ENCODE data around the gene DNAJB6. TPM values are rescaled to one million over a fixed set of nuclear protein-coding genes. Genes with fewer than 3 reads are reported as not detected.
A peak's percentile ranks its signal among the peaks of the same experiment; 100 is the strongest.

Gene DNAJB6
- total RNA-seq, 2 donors from 2014 or later = 126 to 174 TPM

GRCh38 chr7:157358041-157358752 is 21.4 kb downstream of the DNAJB6 start:
- peak; percentile 36 for TF ChIP-seq CTCF (conservative IDR thresholded peaks at IDR 0.05)
- H3K4me3 ChIP-seq (ENCODE audit: low read length) = no peak overlapping the region
- H3K27me3 ChIP-seq (ENCODE audit: control insufficient read depth, insufficient read depth, low read length, poor library complexity, severe bottlenecking) = no peaks in the 10 kb centered on the region
- H3K36me3 ChIP-seq (ENCODE audit: control insufficient read depth, insufficient read depth, low read length) = peaks cover 71% of the 10 kb centered on the region
- no peaks in the 10 kb centered on the region for H3K27me3 Mint-ChIP-seq (ENCODE audit: insufficient read depth)
- peaks cover 64% of the 10 kb centered on the region for H3K36me3 Mint-ChIP-seq (ENCODE audit: low read depth)
- no peaks in the 10 kb centered on the region for H3K9me3 ChIP-seq (ENCODE audit: control insufficient read depth, low read length)
- no peak overlapping the region for H3K27ac ChIP-seq (ENCODE audit: low read depth, low read length)
- H3K4me1 Mint-ChIP-seq = peaks cover 29% of the 10 kb centered on the region
- H3K9ac ChIP-seq (ENCODE audit: extremely low read depth, low read length, poor library complexity, severe bottlenecking) = no peak overlapping the region
- DNase-seq = no peak
- WGBS, 2 experiments (ENCODE audit: insufficient coverage in 1 of 2, insufficient read length in 1 of 2) = 93 to 96% methylated on average over 11 to 13 of the region's 13 CpGs
- H3K27ac Mint-ChIP-seq = peak overlapping the region; percentile 85
- H3K4me3 Mint-ChIP-seq = no peak overlapping the region
- H3K4me1 ChIP-seq (ENCODE audit: control insufficient read depth, insufficient read depth, low read length) = no peaks in the 10 kb centered on the region
- H3K9me3 Mint-ChIP-seq = no peaks in the 10 kb centered on the region

GRCh38 chr7:157358753-157359096 is 21.9 kb downstream of the DNAJB6 start:
- Mint-ChIP-seq H3K4me3 (no peak overlapping the region), H3K4me1 (peaks cover 29% of the 10 kb centered on the region), H3K27me3 (ENCODE audit: insufficient read depth) (no peaks in the 10 kb centered on the region), H3K27ac (no peak overlapping the region), H3K36me3 (ENCODE audit: low read depth) (peaks cover 67% of the 10 kb centered on the region), H3K9me3 (no peaks in the 10 kb centered on the region)
- Histone ChIP-seq H3K27me3 (ENCODE audit: control insufficient read depth, insufficient read depth, low read length, poor library complexity, severe bottlenecking) (no peaks in the 10 kb centered on the region), H3K9ac (ENCODE audit: extremely low read depth, low read length, poor library complexity, severe bottlenecking) (no peak overlapping the region), H3K27ac (ENCODE audit: low read depth, low read length) (no peak overlapping the region), H3K9me3 (ENCODE audit: control insufficient read depth, low read length) (no peaks in the 10 kb centered on the region), H3K4me1 (ENCODE audit: control insufficient read depth, insufficient read depth, low read length) (no peaks in the 10 kb centered on the region), H3K36me3 (ENCODE audit: control insufficient read depth, insufficient read depth, low read length) (peaks cover 72% of the 10 kb centered on the region), H3K4me3 (ENCODE audit: low read length) (no peak overlapping the region)
- 76 to 80% methylated on average over 4 of the region's 4 CpGs for WGBS, 2 experiments (ENCODE audit: insufficient coverage in 1 of 2, insufficient read length in 1 of 2)
- no peak for TF ChIP-seq CTCF (conservative IDR thresholded peaks at IDR 0.05)
- no peak for DNase-seq

DNA sequence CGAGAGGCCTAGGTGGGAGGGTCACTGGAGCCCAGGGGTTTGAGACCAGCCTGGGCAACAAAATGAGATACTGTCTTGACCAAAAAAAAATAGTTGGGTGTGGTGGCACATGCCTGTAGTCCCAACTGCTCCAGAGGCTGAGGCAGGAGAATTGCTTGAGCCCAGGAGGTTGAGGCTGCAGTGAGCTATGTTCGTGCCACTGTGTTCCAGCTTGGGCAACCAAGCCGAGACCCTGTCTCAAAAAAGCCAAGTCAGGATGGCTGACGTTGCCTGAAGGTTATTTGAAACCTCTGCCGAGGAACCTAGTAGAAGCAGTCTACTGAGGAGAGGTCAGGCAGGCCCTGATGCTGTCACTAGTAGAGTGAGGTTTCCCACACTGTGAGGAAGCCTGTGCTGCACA is 22.8 kb downstream of the DNAJB6 start:
- no peak for TF ChIP-seq CTCF (conservative IDR thresholded peaks at IDR 0.05)
- no peak overlapping the region for H3K9ac ChIP-seq (ENCODE audit: extremely low read depth, low read length, poor library complexity, severe bottlenecking)
- Mint-ChIP-seq H3K9me3 (no peaks in the 10 kb centered on the region), H3K4me3 (no peak overlapping the region), H3K36me3 (ENCODE audit: low read depth) (peaks cover 72% of the 10 kb centered on the region), H3K4me1 (peaks cover 27% of the 10 kb centered on the region), H3K27me3 (ENCODE audit: insufficient read depth) (no peaks in the 10 kb centered on the region), H3K27ac (no peak overlapping the region)
- H3K4me3 ChIP-seq (ENCODE audit: low read length) = no peak overlapping the region
- H3K27ac ChIP-seq (ENCODE audit: low read depth, low read length) = no peak overlapping the region
- H3K4me1 ChIP-seq (ENCODE audit: control insufficient read depth, insufficient read depth, low read length) = no peaks in the 10 kb centered on the region
- no peak for DNase-seq
- no peaks in the 10 kb centered on the region for H3K9me3 ChIP-seq (ENCODE audit: control insufficient read depth, low read length)
- no peaks in the 10 kb centered on the region for H3K27me3 ChIP-seq (ENCODE audit: control insufficient read depth, insufficient read depth, low read length, poor library complexity, severe bottlenecking)
- 90 to 96% methylated on average over 4 to 5 of the region's 5 CpGs for WGBS, 2 experiments (ENCODE audit: insufficient coverage in 1 of 2, insufficient read length in 1 of 2)
- H3K36me3 ChIP-seq (ENCODE audit: control insufficient read depth, insufficient read depth, low read length) = peaks cover 76% of the 10 kb centered on the region
